Endothelial cell of umbilical vein (primary cell): ENCODE data around the gene MED25. TPM values are rescaled to one million over a fixed set of nuclear protein-coding genes. Genes with fewer than 3 reads are reported as not detected.

Source experiments
- BruUV-seq: library from RNA; stranded (reverse); fragments of 400-500 nt; replicated peaks from 2 replicates; lab custom pipeline; 2021; lab: Mats Ljungman, UMichigan
- CTCF ChIA-PET: fragments of 300-600, 350-600 bp; sonication (Branson Sonifier 250); formaldehyde crosslinking; loops from one replicate; lab custom pipeline; 2021; ENCODE audit warnings: antibody characterized with exemption, inconsistent platforms; lab: Charles Lee
- POLR2A ChIA-PET: fragments of 300-600, 350-600 bp; sonication (Branson Sonifier 250); formaldehyde crosslinking; loops from one replicate; lab custom pipeline; 2021; ENCODE audit warnings: antibody characterized with exemption, inconsistent platforms; lab: Charles Lee
- DNase-seq: peaks from one replicate; pipeline ENCODE4 v3.0.0-alpha.2; 2011; ENCODE audit warnings: low read depth, low spot score
- FAIRE-seq: peaks from 2 replicates; lab custom pipeline; 2011; peaks lifted over from hg19 to GRCh38; lab: Jason Lieb, UNC
- H2AFZ ChIP-seq: 2 replicates; pipeline ENCODE4 v1.6.0; 2012; ENCODE audit warnings: low read depth, low read length, control low read depth, inconsistent platforms
- H3K27ac ChIP-seq: 2 replicates; pipeline ENCODE4 v1.5.1; 2011; ENCODE audit warnings: low read depth, mild to moderate bottlenecking, control low read depth, low read length, moderate library complexity; ENCODE audit not compliant: insufficient read depth
- H3K27me3 ChIP-seq, 2 experiments: 2 replicates each; pipeline versions ENCODE4 v1.6.0 to v1.6.1; 2011; ENCODE audit warnings: low read length in 2 of 2, mixed read lengths in 1 of 2; ENCODE audit not compliant: control insufficient read depth in 2 of 2, insufficient read depth in 2 of 2
- H3K36me3 ChIP-seq, 2 experiments: 2 replicates in 1 of 2; 3 replicates in 1 of 2; pipeline ENCODE4 v1.5.1; 2011; ENCODE audit warnings: low read length in 2 of 2, mild to moderate bottlenecking in 1 of 2, moderate library complexity in 1 of 2; ENCODE audit not compliant: control insufficient read depth in 2 of 2, insufficient read depth in 2 of 2; ENCODE audit errors: extremely low read depth in 1 of 2
- H3K4me1 ChIP-seq: 3 replicates; pipeline ENCODE4 v1.5.1; 2011; ENCODE audit warnings: mild to moderate bottlenecking, low read length; ENCODE audit not compliant: control insufficient read depth, insufficient read depth; ENCODE audit errors: extremely low read depth
- H3K4me2 ChIP-seq: 2 replicates; pipeline ENCODE4 v1.6.1; 2011; ENCODE audit warnings: low read length, control low read depth, mixed read lengths; ENCODE audit not compliant: insufficient read depth
- H3K4me3 ChIP-seq, 3 experiments: fragments of 200-600 bp in 1 of 3; sonication (generic), shearing (Covaris generic) in 1 of 3; replicated peaks in 1 of 3; 2 replicates each; pipeline ENCODE4 v1.5.1; 2011 to 2016; ENCODE audit warnings: control low read depth in 3 of 3, low read length in 3 of 3, mild to moderate bottlenecking in 2 of 3, inconsistent platforms in 1 of 3, low read depth in 1 of 3, moderate library complexity in 1 of 3; ENCODE audit not compliant: insufficient read depth in 1 of 3
- H3K79me2 ChIP-seq: 2 replicates; pipeline ENCODE4 v1.6.0; 2012; ENCODE audit warnings: low read length, inconsistent platforms; ENCODE audit not compliant: control insufficient read depth, insufficient read depth
- H3K9ac ChIP-seq: replicated peaks from 2 replicates; pipeline ENCODE3; 2011; ENCODE audit warnings: low read length, control low read depth; ENCODE audit not compliant: insufficient read depth; ENCODE audit errors: extremely low read depth
- H3K9me1 ChIP-seq: replicated peaks from 3 replicates; pipeline ENCODE4 v1.6.0; 2011; ENCODE audit warnings: mild to moderate bottlenecking, low read length; ENCODE audit not compliant: control insufficient read depth, insufficient read depth; ENCODE audit errors: extremely low read depth
- H3K9me3 ChIP-seq: replicated peaks from 2 replicates; pipeline ENCODE4 v1.5.1; 2012; ENCODE audit warnings: low read length, inconsistent platforms; ENCODE audit not compliant: control insufficient read depth, insufficient read depth
- H4K20me1 ChIP-seq: replicated peaks from 2 replicates; pipeline ENCODE3; 2011; ENCODE audit warnings: mild to moderate bottlenecking, low read length; ENCODE audit not compliant: control insufficient read depth, insufficient read depth; ENCODE audit errors: extremely low read depth
- CTCF ChIP-seq, 2 donors: IDR thresholded peaks; 1 replicate in 1 of 2; 2 replicates in 1 of 2; pipeline ENCODE4 v1.5.1; 2011; ENCODE audit warnings: low read length in 2 of 2, mild to moderate bottlenecking in 2 of 2, moderate library complexity in 2 of 2, control low read depth in 1 of 2, inconsistent platforms in 1 of 2, low read depth in 1 of 2; ENCODE audit not compliant: insufficient read depth in 1 of 2; ENCODE audit errors: extremely low read depth in 1 of 2
- GATA2 ChIP-seq: IDR thresholded peaks from 2 replicates; pipeline ENCODE4 v1.7.0; 2011; ENCODE audit warnings: low read depth, mild to moderate bottlenecking, moderate library complexity, mixed read lengths, low read length; ENCODE audit not compliant: insufficient read length, insufficient read depth
- JUN ChIP-seq: IDR thresholded peaks from 2 replicates; pipeline ENCODE4 v1.6.1; 2011; ENCODE audit warnings: borderline replicate concordance, low read depth; ENCODE audit not compliant: insufficient read length, insufficient read depth
- dilution Hi-C: fragments of 300-500 bp; cut with MboI; formaldehyde crosslinking; loops from one replicate; pipeline ENCODE4 v1.15.0; 2019; ENCODE audit warnings: low sequenced_read_pairs; ENCODE audit not compliant: extremely low pct_ligation_motif_present
- intact Hi-C: fragments of 100-400 bp; cut with micrococcal nuclease; formaldehyde crosslinking; loops from one replicate; pipeline ENCODE4 v1.10.0; 2022
- polyA plus RNA-seq, 4 experiments: library from polyadenylated mRNA; depleted of rRNA in 3 of 4; stranded (reverse) in 3 of 4; unstranded in 1 of 4; fragments of >200 nt; gene quantifications; 2 replicates each; pipeline versions ENCODE4 v1.2.1 to v1.2.3, GENCODE V29; 2011 to 2012; ENCODE audit warnings: missing spikeins in 1 of 4
- total RNA-seq: library from RNA; stranded (reverse); gene quantifications from 2 replicates; pipeline ENCODE4 v1.2.3, GENCODE V29; 2021

The MED25 gene
- total and polyA plus RNA-seq, 2 donors (not counting 3 experiments of a cell fraction or from before 2014, with no cell fraction given), result 31.7 to 62.9 TPM

- FAIRE-seq, result no peak
- no peak overlapping the region for H3K4me3 ChIP-seq
- no peak overlapping the region for H3K4me2 ChIP-seq
- no peaks in the 10 kb centered on the region for H3K4me1 ChIP-seq
- no peak overlapping the region for H3K9ac ChIP-seq
- H3K36me3 ChIP-seq, result peaks cover 7 to 52% of the 10 kb centered on the region in 2 experiments
- dilution Hi-C loops, result no loop called here
- intact Hi-C loops, result no loop called here
- no peaks in the 10 kb centered on the region for H3K9me3 ChIP-seq
- H2AFZ ChIP-seq, result no peak overlapping the region
- no peaks in the 10 kb centered on the region for H3K27me3 ChIP-seq
- H4K20me1 ChIP-seq, result no peaks in the 10 kb centered on the region
- no peak for TF ChIP-seq GATA2
- peak; percentile 16 to 30 for TF ChIP-seq CTCF (IDR thresholded peaks at IDR 0.05; ENCODE audit: extremely low read depth in 1 of 2, insufficient read depth in 1 of 2, low read depth in 1 of 2, low read length in 2 of 2)
- ChIA-PET POLR2A (interaction anchor here (0.6 kb wide), 1 partner anchor 33 kb away, joined by 3 read pairs; the partner anchor contains the start of gene AP2A1), CTCF (no interaction called here)
- no peaks in the 10 kb centered on the region for H3K79me2 ChIP-seq
- no peak overlapping the region for H3K27ac ChIP-seq
- DNase-seq, result no peak
- no TSS peak for BruUV-seq
- no peaks in the 10 kb centered on the region for H3K9me1 ChIP-seq
Measured at GRCh38 chr19:49799798-49800376, 18.2 kb upstream of the MED25 start.

- POLR2A ChIA-PET, result interaction anchor here (0.6 kb wide), 1 partner anchor 34 kb away, joined by 3 read pairs; the partner anchor contains the start of gene AP2A1
Measured at GRCh38 chr19:49800771-49801170, 17.3 kb upstream of the MED25 start.

More at GRCh38 chr19:49800771-49801170, 17.3 kb upstream of the MED25 start:
- FAIRE-seq, result no peak
- Histone ChIP-seq H3K4me2 (no peak overlapping the region), H3K9me3 (no peaks in the 10 kb centered on the region), H3K4me1 (no peaks in the 10 kb centered on the region), H3K79me2 (no peaks in the 10 kb centered on the region), H2AFZ (no peak overlapping the region), H3K27me3 (no peaks in the 10 kb centered on the region), H3K36me3 (peaks cover 7 to 44% of the 10 kb centered on the region in 2 experiments), H3K4me3 (no peak overlapping the region), H3K9ac (no peak overlapping the region), H3K27ac (no peak overlapping the region), H4K20me1 (no peaks in the 10 kb centered on the region), H3K9me1 (no peaks in the 10 kb centered on the region)
- TF ChIP-seq JUN, result no peak
- no TSS peak for BruUV-seq
- DNase-seq, result no peak
- CTCF ChIA-PET, result interaction anchor here (0.5 kb wide), 1 partner anchor 13 kb away, joined by 3 read pairs; the partner anchor contains the start of gene FUZ
- intact Hi-C loops, result no loop called here
- dilution Hi-C loops, result no loop called here
